Vagina (tissue), 2 donors: ENCODE results near the gene RPL9. TPM values are rescaled to one million over a fixed set of nuclear protein-coding genes. Genes with fewer than 3 reads are reported as not detected.
"Not testable (repeated sequence)": the region's sequence is repeated elsewhere in the genome, so short reads cannot be mapped to it uniquely, and the experiment has no call there.

Source experiments
- DNase-seq, 2 donors: peaks; one replicate each; pipeline ENCODE4 v3.0.0-alpha.2; 2017; ENCODE audit errors: extremely low spot score in 2 of 2
- H3K27ac ChIP-seq: fragments of 200-600 bp; sonication (generic); one replicate; pipeline ENCODE4 v1.5.1; 2019
- H3K27me3 ChIP-seq: fragments of 200-600 bp; sonication (generic); one replicate; pipeline ENCODE4 v1.5.1; 2019
- H3K36me3 ChIP-seq, 2 donors: fragments of 200-600 bp; sonication (generic); one replicate each; pipeline ENCODE4 v1.5.1; 2017 to 2019
- H3K4me1 ChIP-seq: fragments of 200-600 bp; sonication (generic); one replicate; pipeline ENCODE4 v1.5.1; 2019
- H3K4me3 ChIP-seq, 2 donors: fragments of 200-600 bp; sonication (generic); 1 replicate in 1 of 2; 2 replicates in 1 of 2; pipeline ENCODE4 v1.5.1; 2016 to 2019
- H3K9me3 ChIP-seq: fragments of 200-600 bp; sonication (generic); one replicate; pipeline ENCODE4 v1.5.1; 2019
- CTCF ChIP-seq, 3 experiments: fragments of 450-650 bp in 2 of 3; fragments of 200-600 bp in 1 of 3; sonication (generic) in 1 of 3; IDR thresholded peaks; one replicate each; pipeline ENCODE4 v1.5.1; 2017 to 2019; ENCODE audit warnings: antibody characterized with exemption in 3 of 3, mild to moderate bottlenecking in 2 of 3, moderate library complexity in 2 of 3
- POLR2A ChIP-seq, 2 donors: fragments of 450-650 bp; IDR thresholded peaks; one replicate each; pipeline ENCODE4 v1.6.1; 2017; ENCODE audit warnings: antibody characterized with exemption in 2 of 2, mild to moderate bottlenecking in 2 of 2, moderate library complexity in 2 of 2
- POLR2AphosphoS5 ChIP-seq, 2 donors: sonication (generic); formaldehyde crosslinking; IDR thresholded peaks; one replicate each; pipeline ENCODE4 v1.9.0; 2017; ENCODE audit warnings: antibody characterized with exemption in 2 of 2, mild to moderate bottlenecking in 2 of 2, low read depth in 1 of 2; ENCODE audit not compliant: insufficient read depth in 1 of 2
- intact Hi-C: fragments of 100-400 bp; cut with DNase I; formaldehyde crosslinking; loops from one replicate; pipeline ENCODE4 v1.15.1; 2023
- total RNA-seq: library from RNA; depleted of rRNA; stranded (reverse); fragments of >200 nt; gene quantifications from one replicate; pipeline ENCODE4 v1.2.3, GENCODE V29; 2016

RPL9 gene
- total RNA-seq, 1 donor from 2014 or later, result 2,100 TPM

- Histone ChIP-seq H3K4me1 (no peaks in the 10 kb centered on the region), H3K27ac (no peak overlapping the region), H3K9me3 (no peaks in the 10 kb centered on the region), H3K4me3 (no peak overlapping the region), H3K36me3 (peaks cover 0 to 6% of the 10 kb centered on the region in 2 donors), H3K27me3 (no peaks in the 10 kb centered on the region)
- TF ChIP-seq POLR2AphosphoS5 (IDR thresholded peaks at IDR 0.05; ENCODE audit: insufficient read depth in 1 of 2, low read depth in 1 of 2), result no peak
- no peak for TF ChIP-seq POLR2A (IDR thresholded peaks at IDR 0.05)
- TF ChIP-seq CTCF (IDR thresholded peaks at IDR 0.05), result no peak
- intact Hi-C loops, result loop anchor here (10.0 kb wide), 1 partner anchor 392 kb away; no protein-coding TSS in a partner anchor
- no peak for DNase-seq
Measured at GRCh38 chr4:39472396-39472795, 13.7 kb upstream of the RPL9 start.

GRCh38 chr4:39470402-39470801 lies 11.7 kb upstream of the RPL9 start:
- TF ChIP-seq POLR2AphosphoS5 (IDR thresholded peaks at IDR 0.05; ENCODE audit: insufficient read depth in 1 of 2, low read depth in 1 of 2), result no peak
- TF ChIP-seq POLR2A (IDR thresholded peaks at IDR 0.05), result no peak
- no peaks in the 10 kb centered on the region for H3K4me1 ChIP-seq
- H3K27me3 ChIP-seq, result no peaks in the 10 kb centered on the region
- no peak for DNase-seq
- intact Hi-C loops, result loop anchor here (10.0 kb wide), 1 partner anchor 394 kb away; no protein-coding TSS in a partner anchor
- peak overlapping the region; percentile 70 for H3K27ac ChIP-seq
- H3K9me3 ChIP-seq, result no peaks in the 10 kb centered on the region
- H3K4me3 ChIP-seq, result no peak overlapping the region
- H3K36me3 ChIP-seq, result no peaks in the 10 kb centered on the region

- Histone ChIP-seq H3K27ac (peak overlapping the region; percentile 70), H3K27me3 (no peaks in the 10 kb centered on the region), H3K4me1 (no peaks in the 10 kb centered on the region), H3K36me3 (peaks cover 0 to 1% of the 10 kb centered on the region in 2 donors), H3K9me3 (no peaks in the 10 kb centered on the region), H3K4me3 (no peak overlapping the region)
- TF ChIP-seq CTCF (IDR thresholded peaks at IDR 0.05) (peak; percentile 69 to 85 (median 74)), POLR2AphosphoS5 (IDR thresholded peaks at IDR 0.05; ENCODE audit: insufficient read depth in 1 of 2, low read depth in 1 of 2) (peak in 1 of 2 donors; percentile 77), POLR2A (IDR thresholded peaks at IDR 0.05) (no peak)
- intact Hi-C loops, result loop anchor here (10.0 kb wide), 1 partner anchor 395 kb away; no protein-coding TSS in a partner anchor
- no peak for DNase-seq
Measured at GRCh38 chr4:39469429-39470077, 10.8 kb upstream of the RPL9 start.

GRCh38 chr4:39467464-39467863 lies 8.7 kb upstream of the RPL9 start:
- Histone ChIP-seq H3K4me3 (no peak overlapping the region), H3K9me3 (no peaks in the 10 kb centered on the region), H3K27me3 (no peaks in the 10 kb centered on the region), H3K36me3 (peaks cover 0 to 18% of the 10 kb centered on the region in 2 donors), H3K4me1 (no peaks in the 10 kb centered on the region), H3K27ac (no peak overlapping the region)
- DNase-seq, result no peak
- intact Hi-C loops, result no loop called here
- TF ChIP-seq CTCF (IDR thresholded peaks at IDR 0.05) (no peak), POLR2AphosphoS5 (IDR thresholded peaks at IDR 0.05; ENCODE audit: insufficient read depth in 1 of 2, low read depth in 1 of 2) (no peak), POLR2A (IDR thresholded peaks at IDR 0.05) (no peak)

- no peak overlapping the region for H3K27ac ChIP-seq
- TF ChIP-seq POLR2AphosphoS5 (IDR thresholded peaks at IDR 0.05; ENCODE audit: insufficient read depth in 1 of 2, low read depth in 1 of 2) (peak in 1 of 2 donors; percentile 52), POLR2A (IDR thresholded peaks at IDR 0.05) (no peak)
- H3K4me1 ChIP-seq, result no peaks in the 10 kb centered on the region
- no peak for DNase-seq
- no peaks in the 10 kb centered on the region for H3K9me3 ChIP-seq
- H3K4me3 ChIP-seq, result no peak overlapping the region
- H3K27me3 ChIP-seq, result no peaks in the 10 kb centered on the region
- peaks cover 0 to 18% of the 10 kb centered on the region in 2 donors for H3K36me3 ChIP-seq
- intact Hi-C loops, result no loop called here
Measured at GRCh38 chr4:39466747-39467146, 8.0 kb upstream of the RPL9 start.

GRCh38 chr4:39464886-39465501 lies 6.3 kb upstream of the RPL9 start:
- DNase-seq, result no peak
- no peaks in the 10 kb centered on the region for H3K9me3 ChIP-seq
- no peaks in the 10 kb centered on the region for H3K4me1 ChIP-seq
- H3K27ac ChIP-seq, result no peak overlapping the region
- no peaks in the 10 kb centered on the region for H3K27me3 ChIP-seq
- H3K4me3 ChIP-seq, result no peak overlapping the region
- TF ChIP-seq CTCF (IDR thresholded peaks at IDR 0.05) (no peak), POLR2AphosphoS5 (IDR thresholded peaks at IDR 0.05; ENCODE audit: insufficient read depth in 1 of 2, low read depth in 1 of 2) (no peak), POLR2A (IDR thresholded peaks at IDR 0.05) (no peak)
- intact Hi-C loops, result no loop called here
- H3K36me3 ChIP-seq, result peaks cover 0 to 18% of the 10 kb centered on the region in 2 donors

- Histone ChIP-seq H3K27ac (peak overlapping the region; percentile 98), H3K4me3 (peak overlapping the region; percentile 80 to 90), H3K4me1 (peaks cover 36% of the 10 kb centered on the region), H3K36me3 (peaks cover 0 to 50% of the 10 kb centered on the region in 2 donors)
- DNase-seq, H3K9me3 ChIP-seq, H3K27me3 ChIP-seq: not testable (repeated sequence)
- intact Hi-C loops, result loop anchor here (5.0 kb wide), 1 partner anchor 69 kb away; the partner anchor contains the start of gene UGDH
Measured at GRCh38 chr4:39458161-39458504, 589 bp downstream of the RPL9 start.
